CD14-positive monocyte (primary cell): ENCODE measurements around the gene MXRA7. TPM values are rescaled to one million over a fixed set of nuclear protein-coding genes. Genes with fewer than 3 reads are reported as not detected.

Source experiments
- DNase-seq, 3 donors: peaks; one replicate each; pipeline ENCODE4 v3.0.0-alpha.2; 2011 to 2022
- H2AFZ ChIP-seq: 2 replicates; pipeline ENCODE4 v1.6.0; 2012; ENCODE audit warnings: mild to moderate bottlenecking, low read depth, low read length, inconsistent platforms; ENCODE audit not compliant: insufficient read depth, poor library complexity, severe bottlenecking
- H3K27ac ChIP-seq, 2 donors: 1 replicate in 1 of 2; 2 replicates in 1 of 2; pipeline ENCODE4 v1.5.1; 2012 to 2013; ENCODE audit warnings: low read length in 2 of 2, control low read depth in 1 of 2, inconsistent platforms in 1 of 2, low read depth in 1 of 2, mild to moderate bottlenecking in 1 of 2
- H3K27me3 ChIP-seq, 2 donors: one replicate each; pipeline versions ENCODE4 v1.6.0 to v1.6.1; 2011 to 2013; ENCODE audit warnings: low read length in 2 of 2; ENCODE audit not compliant: control insufficient read depth in 2 of 2, insufficient read depth in 2 of 2
- H3K36me3 ChIP-seq, 2 donors: replicated peaks in 1 of 2; 1 replicate in 1 of 2; 2 replicates in 1 of 2; pipeline versions ENCODE4 v1.5.1 to v1.6.1; 2012 to 2013; ENCODE audit warnings: low read length in 2 of 2, control low read depth in 1 of 2, inconsistent platforms in 1 of 2, mild to moderate bottlenecking in 1 of 2; ENCODE audit not compliant: insufficient read depth in 2 of 2, control insufficient read depth in 1 of 2
- H3K4me1 ChIP-seq, 2 donors: 1 replicate in 1 of 2; 2 replicates in 1 of 2; pipeline versions ENCODE4 v1.5.1 to v1.6.1; 2012 to 2013; ENCODE audit warnings: low read length in 2 of 2, control low read depth in 1 of 2, inconsistent platforms in 1 of 2, mild to moderate bottlenecking in 1 of 2, moderate library complexity in 1 of 2; ENCODE audit not compliant: insufficient read depth in 2 of 2, control insufficient read depth in 1 of 2
- H3K4me2 ChIP-seq: replicated peaks from 2 replicates; pipeline ENCODE3; 2012; ENCODE audit warnings: low read length, moderate library complexity, mild to moderate bottlenecking; ENCODE audit not compliant: poor library complexity, severe bottlenecking; ENCODE audit errors: extremely low read depth
- H3K4me3 ChIP-seq, 3 experiments: fragments of 200-600 bp in 1 of 3; sonication (generic) in 1 of 3; replicated peaks in 1 of 3; 1 replicate in 2 of 3; 2 replicates in 1 of 3; pipeline ENCODE4 v1.5.1; 2011 to 2013; ENCODE audit warnings: low read length in 3 of 3, mild to moderate bottlenecking in 3 of 3, control low read depth in 2 of 3, low read depth in 2 of 3, inconsistent platforms in 1 of 3, moderate library complexity in 1 of 3
- H3K79me2 ChIP-seq: 2 replicates; pipeline ENCODE4 v1.6.0; 2012; ENCODE audit warnings: mild to moderate bottlenecking, control low read depth, inconsistent platforms, low read length, moderate library complexity; ENCODE audit not compliant: insufficient read depth
- H3K9ac ChIP-seq: 2 replicates; pipeline ENCODE4 v1.6.0; 2017; ENCODE audit warnings: low read length, mild to moderate bottlenecking; ENCODE audit not compliant: insufficient read depth, poor library complexity, severe bottlenecking
- H3K9me3 ChIP-seq, 2 donors: replicated peaks in 1 of 2; 1 replicate in 1 of 2; 2 replicates in 1 of 2; pipeline versions ENCODE4 v1.5.1 to v1.6.1; 2012 to 2013; ENCODE audit warnings: low read length in 2 of 2, control low read depth in 1 of 2; ENCODE audit not compliant: control insufficient read depth in 1 of 2, insufficient read depth in 1 of 2
- H4K20me1 ChIP-seq: 2 replicates; pipeline ENCODE4 v1.6.0; 2012; ENCODE audit warnings: mild to moderate bottlenecking, low read length, control low read depth, moderate library complexity; ENCODE audit not compliant: insufficient read depth
- H3K27ac Mint-ChIP-seq, 7 donors: one replicate each; pipeline ENCODE4 v1.8.0; 2020; ENCODE audit warnings: mild to moderate bottlenecking in 7 of 7, mixed read lengths in 7 of 7, moderate library complexity in 6 of 7, inconsistent platforms in 2 of 7
- H3K27me3 Mint-ChIP-seq, 3 donors: one replicate each; pipeline ENCODE4 v1.8.0; 2021 to 2022; ENCODE audit warnings: low read depth in 3 of 3, mild to moderate bottlenecking in 3 of 3, mixed read lengths in 3 of 3, moderate library complexity in 3 of 3, inconsistent platforms in 1 of 3
- H3K36me3 Mint-ChIP-seq, 2 donors: one replicate each; pipeline ENCODE4 v1.8.0; 2020; ENCODE audit warnings: mixed read lengths in 2 of 2, inconsistent platforms in 1 of 2, mild to moderate bottlenecking in 1 of 2
- H3K4me1 Mint-ChIP-seq: one replicate; pipeline ENCODE4 v1.8.0; 2020; ENCODE audit warnings: mild to moderate bottlenecking, mixed read lengths
- H3K4me3 Mint-ChIP-seq, 2 donors: one replicate each; pipeline ENCODE4 v1.8.0; 2020; ENCODE audit warnings: mild to moderate bottlenecking in 2 of 2, mixed read lengths in 2 of 2, moderate library complexity in 1 of 2
- H3K9me3 Mint-ChIP-seq, 7 donors: one replicate each; pipeline ENCODE4 v1.8.0; 2020 to 2022; ENCODE audit warnings: mixed read lengths in 7 of 7, mild to moderate bottlenecking in 6 of 7, moderate library complexity in 6 of 7, inconsistent platforms in 2 of 7
- WGBS: methylation state at CpG from one replicate; pipeline ENCODE4 v1.1.5; 2013; ENCODE audit warnings: missing lambda C conversion rate; ENCODE audit not compliant: insufficient coverage; 5-methylcytosine and 5-hydroxymethylcytosine counted together
- intact Hi-C, 2 donors: fragments of 100-400 bp; cut with micrococcal nuclease; formaldehyde crosslinking; loops; one replicate each; pipeline versions ENCODE4 v1.15.0 to v1.15.1; 2023
- polyA plus RNA-seq, 3 donors: library from polyadenylated mRNA; depleted of rRNA in 1 of 3; unstranded in 2 of 3; stranded (reverse) in 1 of 3; fragments of 300-500 nt in 2 of 3; fragments of >200 nt in 1 of 3; fragmentation: Illumina TruSeq in 2 of 3; gene quantifications; 1 replicate in 2 of 3; 2 replicates in 1 of 3; pipeline ENCODE4 v1.2.3, GENCODE V29; 2012 to 2021
- small RNA-seq: library from RNA; depleted of rRNA; stranded (forward); fragments of <200 nt; gene quantifications from one replicate; pipeline ENCODE3, GENCODE V24; 2012; ENCODE audit warnings: low read depth; ENCODE audit not compliant: insufficient read length
- TF ChIP-seq, protein P1 (sequence below): fragments of 200-600 bp; IDR thresholded peaks from one replicate; pipeline ENCODE4 v1.8.0; 2022; ENCODE audit warnings: antibody characterized with exemption, mild to moderate bottlenecking

The MXRA7 gene
- polyA plus RNA-seq, 3 donors = 0.13 to 0.81 (median 0.30) TPM

DNA sequence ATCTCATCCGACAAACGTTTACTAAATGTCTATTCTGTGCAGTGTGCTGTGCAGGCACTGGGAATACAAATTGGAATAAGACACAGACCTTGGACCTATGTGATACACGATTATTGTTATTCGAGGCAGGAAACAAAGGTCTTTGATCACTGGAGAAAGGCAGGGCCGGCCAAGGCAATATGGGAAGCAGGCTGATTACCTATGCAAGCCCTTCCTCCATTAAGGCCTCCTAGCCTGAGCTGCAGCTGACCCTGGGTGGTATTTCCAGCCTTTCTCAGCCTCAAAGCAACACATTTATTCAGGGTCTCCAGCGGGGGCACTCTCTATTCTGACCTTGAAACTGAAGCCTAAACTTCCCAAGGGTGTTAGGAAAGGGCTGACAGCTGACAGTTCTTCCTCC lies 80.6 kb downstream of the MXRA7 start:
- H3K9me3 ChIP-seq = no peaks in the 10 kb centered on the region
- Mint-ChIP-seq H3K9me3 (no peaks in the 10 kb centered on the region), H3K4me3 (no peak overlapping the region), H3K4me1 (peaks cover 4% of the 10 kb centered on the region), H3K27ac (no peak overlapping the region), H3K27me3 (peaks cover 1 to 6% (median 5%) of the 10 kb centered on the region in 3 donors), H3K36me3 (no peaks in the 10 kb centered on the region)
- no peaks in the 10 kb centered on the region for H3K27me3 ChIP-seq
- H3K4me1 ChIP-seq = no peaks in the 10 kb centered on the region
- no peak overlapping the region for H3K9ac ChIP-seq
- no peaks in the 10 kb centered on the region for H4K20me1 ChIP-seq
- no peak for DNase-seq
- WGBS = 90% methylated on average over 5 of the region's 6 CpGs
- intact Hi-C loops = no loop called here
- no peak overlapping the region for H3K27ac ChIP-seq
- no peaks in the 10 kb centered on the region for H3K36me3 ChIP-seq
- H3K4me3 ChIP-seq = no peak overlapping the region
- H3K4me2 ChIP-seq = no peak overlapping the region
- H2AFZ ChIP-seq = no peak overlapping the region
- no peaks in the 10 kb centered on the region for H3K79me2 ChIP-seq
- TF ChIP-seq, protein P1, sequence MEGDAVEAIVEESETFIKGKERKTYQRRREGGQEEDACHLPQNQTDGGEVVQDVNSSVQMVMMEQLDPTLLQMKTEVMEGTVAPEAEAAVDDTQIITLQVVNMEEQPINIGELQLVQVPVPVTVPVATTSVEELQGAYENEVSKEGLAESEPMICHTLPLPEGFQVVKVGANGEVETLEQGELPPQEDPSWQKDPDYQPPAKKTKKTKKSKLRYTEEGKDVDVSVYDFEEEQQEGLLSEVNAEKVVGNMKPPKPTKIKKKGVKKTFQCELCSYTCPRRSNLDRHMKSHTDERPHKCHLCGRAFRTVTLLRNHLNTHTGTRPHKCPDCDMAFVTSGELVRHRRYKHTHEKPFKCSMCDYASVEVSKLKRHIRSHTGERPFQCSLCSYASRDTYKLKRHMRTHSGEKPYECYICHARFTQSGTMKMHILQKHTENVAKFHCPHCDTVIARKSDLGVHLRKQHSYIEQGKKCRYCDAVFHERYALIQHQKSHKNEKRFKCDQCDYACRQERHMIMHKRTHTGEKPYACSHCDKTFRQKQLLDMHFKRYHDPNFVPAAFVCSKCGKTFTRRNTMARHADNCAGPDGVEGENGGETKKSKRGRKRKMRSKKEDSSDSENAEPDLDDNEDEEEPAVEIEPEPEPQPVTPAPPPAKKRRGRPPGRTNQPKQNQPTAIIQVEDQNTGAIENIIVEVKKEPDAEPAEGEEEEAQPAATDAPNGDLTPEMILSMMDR = no peak

Small RNA genes within 50 kb of the gene (small RNA-seq; reads per million reads assigned to genes)
- gene AC005837.3 (not detected), gene RF02271 (not detected), gene RNU6-227P (not detected), gene RNU6-97P (not detected), gene RNY4P36 (not detected)

Other genes starting within 250 kb of the MXRA7 start
- not detected for gene AANAT, start 243.4 kb downstream of the MXRA7 start, polyA plus RNA-seq
- 100 to 1,000 TPM in 1 of 3 donors, 10 to 100 TPM in 2; 36.9 to 124 (median 68.6) TPM for gene RHBDF2, start 209.5 kb downstream of the MXRA7 start, polyA plus RNA-seq
- gene CYGB, start 173.3 kb downstream of the MXRA7 start, polyA plus RNA-seq = not detected
- gene PRCD, start 170.9 kb downstream of the MXRA7 start, polyA plus RNA-seq = not detected
- gene ST6GALNAC2, start 125.1 kb downstream of the MXRA7 start, polyA plus RNA-seq = 10 to 100 TPM in 2 of 3 donors, 1 to 10 TPM in 1; 8.3 to 11.8 (median 11.8) TPM
- not detected for gene ST6GALNAC1, start 67.2 kb downstream of the MXRA7 start, polyA plus RNA-seq
- 10 to 100 TPM; 24.6 to 75.0 (median 26.2) TPM for gene JMJD6, start 15.6 kb upstream of the MXRA7 start, polyA plus RNA-seq
- 10 to 100 TPM; 37.9 to 71.3 (median 56.5) TPM for gene METTL23, start 15.9 kb upstream of the MXRA7 start, polyA plus RNA-seq
- 100 to 1,000 TPM; 124 to 386 (median 125) TPM for gene SRSF2, start 26.4 kb upstream of the MXRA7 start, polyA plus RNA-seq
- 10 to 100 TPM; 19.8 to 24.8 (median 23.8) TPM for gene MFSD11, start 27.2 kb upstream of the MXRA7 start, polyA plus RNA-seq
- not detected for gene MGAT5B, start 157.4 kb upstream of the MXRA7 start, polyA plus RNA-seq